Hematopoietic multipotent progenitor cell treated with erythropoietin and hydrocortisone succinate and interleukin-3 and kit ligand, for 6 days (in vitro differentiated cells): ENCODE results near the gene RNF115.
A peak's percentile ranks its signal among the peaks of the same experiment; 100 is the strongest.

ENCODE experiments used
- DNase-seq: peaks from one replicate; pipeline ENCODE4 v3.0.0-alpha.2; 2015

The RNF115 gene

GRCh38 chr1:145692785-145693443 is 131.0 kb downstream of the RNF115 start:
- DNase-seq = no peak

GRCh38 chr1:145690587-145691558 is 133.0 kb downstream of the RNF115 start:
- peak; percentile 81 for DNase-seq

- DNase-seq = no peak
Observed at GRCh38 chr1:145689922-145690321, 134.0 kb downstream of the RNF115 start.

GRCh38 chr1:145688924-145689323 is 135.0 kb downstream of the RNF115 start:
- no peak for DNase-seq
